Sciatic nerve (tissue), 2 donors: Measurements from ENCODE around the gene BABAM1. TPM values are rescaled to one million over a fixed set of nuclear protein-coding genes. Genes with fewer than 3 reads are reported as not detected.

Experiments
- ATAC-seq: fragments of 200-7000 bp; cut with Tn5 transposase; one replicate; pipeline ENCODE4 v1.9.1; 2020; ENCODE audit warnings: mild to moderate bottlenecking, moderate library complexity
- DNase-seq: peaks from one replicate; pipeline ENCODE4 v3.0.0-alpha.2; 2020; ENCODE audit warnings: low spot score
- intact Hi-C: fragments of 100-400 bp; cut with DNase I; formaldehyde crosslinking; loops from one replicate; pipeline ENCODE4 v1.14.2; 2022
- total RNA-seq: library from RNA; stranded (reverse); fragmentation: NEBNext Ultra II Directional; extraction: Animal tissue kit (Norgen Biotek cat#: 25700); gene quantifications from one replicate; pipeline ENCODE4 v1.2.1, GENCODE V29; 2021
- donor health status: DM: no; HTN: no; CAD: no.
- donor health status: DM: no; HTN: no; CAD: no.

Gene BABAM1
- total RNA-seq, 1 donor from 2014 or later: 66.6 TPM

- ATAC-seq (peak; percentile 3), DNase-seq (peak; percentile 61)
- intact Hi-C loops: no loop called here
Observed at GRCh38 chr19:17327654-17328516, 60.6 kb downstream of the BABAM1 start.

Other genes starting within 250 kb of the BABAM1 start
- gene CPAMD8, start 240.6 kb upstream of the BABAM1 start, total RNA-seq: 9.6 TPM
- 5.9 TPM for gene HAUS8, start 192.0 kb upstream of the BABAM1 start, total RNA-seq
- gene MYO9B, start 191.7 kb upstream of the BABAM1 start, total RNA-seq: 90.7 TPM
- 27.4 TPM for gene USE1, start 52.1 kb upstream of the BABAM1 start, total RNA-seq
- gene OCEL1, start 41.2 kb upstream of the BABAM1 start, total RNA-seq: 23.4 TPM
- gene NR2F6, start 21.5 kb upstream of the BABAM1 start, total RNA-seq: 23.9 TPM
- 9.6 TPM for gene USHBP1, start 2.7 kb upstream of the BABAM1 start, total RNA-seq
- 1.7 TPM for gene ANKLE1, start 14.5 kb downstream of the BABAM1 start, total RNA-seq
- 14.9 TPM for gene ABHD8, start 36.0 kb downstream of the BABAM1 start, total RNA-seq
- gene MRPL34, start 38.4 kb downstream of the BABAM1 start, total RNA-seq: 55.0 TPM
- gene DDA1, start 42.1 kb downstream of the BABAM1 start, total RNA-seq: 29.4 TPM
- 14.8 TPM for gene ANO8, start 67.4 kb downstream of the BABAM1 start, total RNA-seq
- 22.0 TPM for gene GTPBP3, start 70.1 kb downstream of the BABAM1 start, total RNA-seq
- 283 TPM for gene PLVAP, start 109.9 kb downstream of the BABAM1 start, total RNA-seq
- 0.62 TPM for gene CCDC194, start 126.8 kb downstream of the BABAM1 start, total RNA-seq
- gene BST2, start 138.2 kb downstream of the BABAM1 start, total RNA-seq: 80.0 TPM
- 32.1 TPM for gene MVB12A, start 152.6 kb downstream of the BABAM1 start, total RNA-seq
- gene TMEM221, start 181.2 kb downstream of the BABAM1 start, total RNA-seq: 0.36 TPM
- gene NXNL1, start 193.5 kb downstream of the BABAM1 start, total RNA-seq: not detected
- 47.3 TPM for gene SLC27A1, start 203.1 kb downstream of the BABAM1 start, total RNA-seq
- 47.3 TPM for gene PGLS, start 244.2 kb downstream of the BABAM1 start, total RNA-seq